Parathyroid adenoma (tissue), 2 donors: ENCODE results near the gene SPECC1L.
"Not testable (repeated sequence)": the region's sequence is repeated elsewhere in the genome, so short reads cannot be mapped to it uniquely, and the experiment has no call there.

Experiments used
- H2AFZ ChIP-seq: fragments of 300-600 bp; sonication (generic); one replicate; pipeline ENCODE4 v1.7.0; 2017; ENCODE audit warnings: antibody characterized with exemption, mild to moderate bottlenecking
- H3K27ac ChIP-seq: fragments of 300-600 bp; sonication (generic); one replicate; pipeline ENCODE4 v1.7.0; 2017
- H3K27me3 ChIP-seq: fragments of 300-600 bp; sonication (generic); one replicate; pipeline ENCODE4 v1.7.0; 2017; ENCODE audit warnings: low read length; ENCODE audit not compliant: control insufficient read depth, insufficient read depth
- H3K36me3 ChIP-seq: fragments of 300-600 bp; sonication (generic); one replicate; pipeline ENCODE4 v1.7.0; 2017; ENCODE audit warnings: low read length; ENCODE audit not compliant: control insufficient read depth, insufficient read depth
- H3K4me1 ChIP-seq: fragments of 300-600 bp; sonication (generic); one replicate; pipeline ENCODE4 v1.7.0; 2017; ENCODE audit warnings: control low read depth
- H3K4me2 ChIP-seq: fragments of 300-600 bp; sonication (generic); one replicate; pipeline ENCODE4 v1.7.0; 2017; ENCODE audit warnings: low read length
- H3K4me3 ChIP-seq: fragments of 300-600 bp; sonication (generic); one replicate; pipeline ENCODE4 v1.7.0; 2017; ENCODE audit warnings: low read depth, low read length
- H3K79me2 ChIP-seq: fragments of 300-600 bp; sonication (generic); one replicate; pipeline ENCODE4 v1.7.0; 2017; ENCODE audit warnings: control low read depth
- H3K9ac ChIP-seq: fragments of 300-600 bp; sonication (generic); one replicate; pipeline ENCODE4 v1.7.0; 2017; ENCODE audit warnings: mild to moderate bottlenecking
- H3K9me3 ChIP-seq: fragments of 300-600 bp; sonication (generic); one replicate; pipeline ENCODE4 v1.7.0; 2017; ENCODE audit warnings: low read length; ENCODE audit not compliant: control insufficient read depth
- TF ChIP-seq, protein P1 (sequence below): fragments of 300-600 bp; sonication (generic); IDR thresholded peaks from one replicate; pipeline ENCODE4 v1.7.0; 2017; ENCODE audit warnings: antibody characterized with exemption, mild to moderate bottlenecking
- donor health status: primary hyperparathyroidism.

The SPECC1L gene

GRCh38 chr22:24244144-24244787, 26.4 kb upstream of the SPECC1L start:
- peaks cover 2% of the 10 kb centered on the region for H3K4me1 ChIP-seq
- no peak overlapping the region for H3K4me2 ChIP-seq
- TF ChIP-seq, protein P1, sequence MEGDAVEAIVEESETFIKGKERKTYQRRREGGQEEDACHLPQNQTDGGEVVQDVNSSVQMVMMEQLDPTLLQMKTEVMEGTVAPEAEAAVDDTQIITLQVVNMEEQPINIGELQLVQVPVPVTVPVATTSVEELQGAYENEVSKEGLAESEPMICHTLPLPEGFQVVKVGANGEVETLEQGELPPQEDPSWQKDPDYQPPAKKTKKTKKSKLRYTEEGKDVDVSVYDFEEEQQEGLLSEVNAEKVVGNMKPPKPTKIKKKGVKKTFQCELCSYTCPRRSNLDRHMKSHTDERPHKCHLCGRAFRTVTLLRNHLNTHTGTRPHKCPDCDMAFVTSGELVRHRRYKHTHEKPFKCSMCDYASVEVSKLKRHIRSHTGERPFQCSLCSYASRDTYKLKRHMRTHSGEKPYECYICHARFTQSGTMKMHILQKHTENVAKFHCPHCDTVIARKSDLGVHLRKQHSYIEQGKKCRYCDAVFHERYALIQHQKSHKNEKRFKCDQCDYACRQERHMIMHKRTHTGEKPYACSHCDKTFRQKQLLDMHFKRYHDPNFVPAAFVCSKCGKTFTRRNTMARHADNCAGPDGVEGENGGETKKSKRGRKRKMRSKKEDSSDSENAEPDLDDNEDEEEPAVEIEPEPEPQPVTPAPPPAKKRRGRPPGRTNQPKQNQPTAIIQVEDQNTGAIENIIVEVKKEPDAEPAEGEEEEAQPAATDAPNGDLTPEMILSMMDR, result no peak
- H3K9me3 ChIP-seq, result no peaks in the 10 kb centered on the region
- H3K27me3 ChIP-seq, result no peaks in the 10 kb centered on the region
- H2AFZ ChIP-seq, result no peak overlapping the region
- H3K36me3 ChIP-seq, result no peaks in the 10 kb centered on the region
- H3K9ac ChIP-seq, result no peak overlapping the region
- H3K4me3 ChIP-seq, result no peak overlapping the region
- H3K27ac ChIP-seq, result peak overlapping the region; percentile 54
- H3K79me2 ChIP-seq, result no peaks in the 10 kb centered on the region

DNA sequence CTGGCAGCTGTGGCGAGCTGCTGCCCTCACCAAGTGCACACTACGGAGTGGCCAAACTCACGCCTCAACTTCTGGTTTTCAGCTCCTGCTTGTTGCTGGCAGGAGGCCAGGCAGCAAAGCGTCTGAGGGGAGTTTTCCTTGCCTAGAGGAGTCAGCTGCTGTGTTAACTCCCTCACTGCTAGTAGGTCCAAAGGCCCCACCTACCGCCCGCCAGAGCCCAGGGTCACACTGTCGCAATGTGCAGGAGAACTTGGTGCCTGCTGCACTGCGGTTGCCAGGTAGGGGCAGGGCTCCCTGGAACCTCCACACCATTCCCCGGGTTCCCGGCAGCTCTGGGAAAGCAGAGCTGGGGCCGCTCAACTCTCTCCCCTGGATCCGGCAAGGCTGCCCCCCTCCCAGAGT, 25.6 kb upstream of the SPECC1L start, which contains the start of gene GGT5:
TSS of gene GGT5 (minus strand) at position 53 of the 402 bp plus-strand sequence. CDS start 357 bp downstream, outside the sequence.
- not testable (repeated sequence) for H3K9ac ChIP-seq, H3K4me2 ChIP-seq, H3K79me2 ChIP-seq, H3K4me3 ChIP-seq, H3K9me3 ChIP-seq, H2AFZ ChIP-seq, H3K4me1 ChIP-seq, H3K36me3 ChIP-seq, H3K27me3 ChIP-seq
- H3K27ac ChIP-seq, result peak within 1 kb of the TSS; percentile 62

DNA sequence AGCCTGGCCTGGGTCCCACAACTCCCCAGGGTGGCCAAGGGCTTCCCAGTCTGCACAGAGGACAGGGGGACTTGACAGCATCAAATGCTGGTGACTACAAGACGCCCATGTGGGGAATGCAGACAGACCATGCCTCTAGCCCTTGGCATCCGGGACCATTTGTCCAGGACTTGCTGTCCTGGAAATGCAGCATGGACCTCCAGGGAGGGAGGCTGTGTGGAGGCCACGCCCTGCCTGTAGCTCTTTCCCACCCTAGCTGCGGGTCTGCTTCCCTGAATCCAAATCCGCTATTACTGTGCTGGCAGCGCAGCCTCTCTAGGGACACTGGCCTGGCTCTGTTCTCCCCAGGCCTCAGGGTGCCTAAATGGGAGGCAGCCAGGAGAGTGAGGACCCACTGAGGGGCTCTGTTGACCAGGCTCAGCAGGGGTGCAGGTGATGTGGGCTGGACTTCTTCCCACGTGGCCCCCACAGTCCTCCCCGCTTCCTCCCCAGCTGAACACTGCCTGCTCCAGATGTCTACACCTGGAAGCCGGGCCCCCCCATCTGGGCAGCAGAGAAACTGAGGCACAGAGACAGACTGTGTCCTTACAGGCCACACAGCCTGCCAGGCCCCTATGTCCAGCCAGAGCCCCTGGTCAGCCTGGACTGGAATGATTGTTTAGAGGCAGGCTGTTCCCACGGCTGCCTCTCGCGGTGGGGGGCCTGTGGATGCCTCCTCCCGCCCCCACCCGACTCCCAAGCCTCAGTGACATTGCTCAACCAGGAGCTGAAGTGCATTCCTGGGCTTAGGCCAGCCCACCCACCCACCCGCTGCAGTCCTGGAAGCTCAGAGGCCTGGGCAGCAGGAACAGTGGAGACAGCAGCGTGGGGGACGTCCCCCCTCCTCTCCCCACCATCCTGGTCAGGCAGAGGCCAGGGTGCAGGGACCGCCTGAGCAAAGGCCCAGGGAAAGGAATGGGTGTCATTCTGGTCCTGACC, 24.8 kb upstream of the SPECC1L start:
- not testable (repeated sequence) for H3K4me3 ChIP-seq, H3K4me1 ChIP-seq

GRCh38 chr22:24247011-24247507, 23.6 kb upstream of the SPECC1L start:
- Histone ChIP-seq H3K4me3 (no peak overlapping the region), H3K4me2 (no peak overlapping the region), H3K27ac (peak overlapping the region; percentile 61), H3K79me2 (no peaks in the 10 kb centered on the region), H2AFZ (peak overlapping the region; percentile 28), H3K9ac (no peak overlapping the region), H3K9me3 (no peaks in the 10 kb centered on the region), H3K36me3 (no peaks in the 10 kb centered on the region), H3K27me3 (no peaks in the 10 kb centered on the region), H3K4me1 (peaks cover 2% of the 10 kb centered on the region)
- TF ChIP-seq, protein P1, result no peak

More for the DNA sequence above, 24.8 kb upstream of the SPECC1L start:
- H3K36me3 ChIP-seq, H3K9me3 ChIP-seq, H3K27me3 ChIP-seq, H3K9ac ChIP-seq, H2AFZ ChIP-seq, H3K79me2 ChIP-seq, H3K4me2 ChIP-seq: not testable (repeated sequence)
- peak overlapping the region; percentile 62 for H3K27ac ChIP-seq

- Histone ChIP-seq H3K9me3 (no peaks in the 10 kb centered on the region), H3K36me3 (no peaks in the 10 kb centered on the region), H3K79me2 (no peaks in the 10 kb centered on the region), H3K9ac (no peak overlapping the region), H3K4me3 (no peak overlapping the region), H3K27me3 (no peaks in the 10 kb centered on the region), H3K4me1 (peaks cover 2% of the 10 kb centered on the region), H3K4me2 (no peak overlapping the region), H2AFZ (peak overlapping the region; percentile 28), H3K27ac (peak overlapping the region; percentile 61)
- TF ChIP-seq, protein P1, result peak; percentile 64
Measured at GRCh38 chr22:24247564-24248344, 22.9 kb upstream of the SPECC1L start.

DNA sequence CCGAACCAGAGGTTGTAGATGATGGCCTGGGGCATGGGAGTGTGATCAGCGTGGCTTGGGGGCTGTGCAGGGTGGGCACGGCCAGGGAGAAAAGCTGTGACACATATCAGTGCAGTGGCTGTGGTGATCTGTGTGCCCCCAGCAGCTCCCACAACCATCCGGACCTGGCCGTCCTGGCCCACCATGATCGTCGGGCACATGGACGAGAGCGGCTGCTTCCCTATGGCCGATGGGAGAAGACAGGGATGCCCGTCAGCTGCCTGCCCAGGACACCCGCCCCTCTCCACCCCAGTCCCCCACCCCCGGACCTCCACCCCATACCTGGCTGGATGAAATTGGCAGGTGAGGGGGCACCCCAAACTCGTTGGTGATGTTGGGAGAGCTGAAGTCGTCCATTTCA, 22.0 kb upstream of the SPECC1L start:
- not testable (repeated sequence) for H3K9me3 ChIP-seq, H3K27ac ChIP-seq, H3K9ac ChIP-seq, H3K4me2 ChIP-seq, H2AFZ ChIP-seq, H3K79me2 ChIP-seq, H3K4me1 ChIP-seq, H3K27me3 ChIP-seq, H3K36me3 ChIP-seq, H3K4me3 ChIP-seq

GRCh38 chr22:24249413-24249812, 21.2 kb upstream of the SPECC1L start:
- not testable (repeated sequence) for H3K27ac ChIP-seq, H3K27me3 ChIP-seq, H2AFZ ChIP-seq, H3K79me2 ChIP-seq, H3K4me1 ChIP-seq, H3K9me3 ChIP-seq, H3K9ac ChIP-seq, H3K36me3 ChIP-seq, H3K4me2 ChIP-seq, H3K4me3 ChIP-seq
